CD4-positive, alpha-beta T cell treated with Interleukin-4 for 4 hours (primary cell): ENCODE measurements around the gene DYRK2.

Source experiments
- DNase-seq: peaks from one replicate; pipeline ENCODE4 v3.0.0-alpha.2; 2020

DYRK2 gene

DNA sequence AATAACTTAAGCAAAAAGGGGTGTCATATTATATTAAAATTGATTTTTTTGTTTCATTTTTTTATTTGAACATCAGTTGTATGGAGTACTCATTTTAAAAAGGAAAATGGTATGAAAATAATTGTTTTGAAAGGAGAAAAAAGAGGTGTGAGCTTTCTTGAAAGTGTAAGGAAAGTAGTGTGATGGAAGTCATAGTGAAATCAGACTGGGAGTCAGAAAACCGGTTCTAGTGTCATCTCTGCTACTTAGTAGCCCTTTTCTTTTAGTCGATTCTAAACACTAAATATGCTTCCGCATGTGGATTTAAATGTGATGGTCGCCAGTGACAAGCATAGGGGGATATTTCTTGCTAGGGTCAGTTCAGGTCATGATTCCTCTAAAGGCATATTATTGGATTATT, 1.8 kb upstream of the DYRK2 start:
- no peak for DNase-seq

DNA sequence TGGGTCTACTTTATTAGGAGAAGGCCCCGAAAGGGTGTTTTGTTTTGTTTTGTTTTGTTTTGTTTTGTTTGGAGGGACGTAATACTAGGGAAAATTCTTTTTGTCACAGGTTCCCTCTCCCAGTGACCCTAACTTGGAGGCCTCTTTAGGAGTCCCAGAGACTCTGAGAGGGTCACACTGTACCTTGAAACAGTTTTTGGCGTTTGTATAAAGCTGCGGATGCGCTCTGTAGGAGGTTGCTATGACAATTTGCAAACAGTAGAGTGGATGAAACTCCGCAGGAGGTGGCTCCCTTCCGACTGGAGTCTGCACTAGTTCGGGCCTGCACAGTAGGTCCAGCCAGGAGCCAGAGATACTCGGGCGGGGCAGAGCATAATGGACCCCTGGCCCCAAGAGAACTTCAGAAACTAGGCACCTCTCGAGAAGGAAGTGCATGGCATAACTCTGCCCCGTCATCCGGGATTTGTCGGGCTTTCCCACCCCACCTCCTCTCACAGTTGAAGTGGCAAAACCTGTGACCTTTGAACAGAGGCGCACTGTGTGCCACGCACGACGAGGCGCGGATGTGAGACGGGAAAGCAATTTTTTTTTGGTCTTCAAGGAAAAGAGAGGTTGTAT, 1.3 kb upstream of the DYRK2 start:
- DNase-seq: no peak

DNA sequence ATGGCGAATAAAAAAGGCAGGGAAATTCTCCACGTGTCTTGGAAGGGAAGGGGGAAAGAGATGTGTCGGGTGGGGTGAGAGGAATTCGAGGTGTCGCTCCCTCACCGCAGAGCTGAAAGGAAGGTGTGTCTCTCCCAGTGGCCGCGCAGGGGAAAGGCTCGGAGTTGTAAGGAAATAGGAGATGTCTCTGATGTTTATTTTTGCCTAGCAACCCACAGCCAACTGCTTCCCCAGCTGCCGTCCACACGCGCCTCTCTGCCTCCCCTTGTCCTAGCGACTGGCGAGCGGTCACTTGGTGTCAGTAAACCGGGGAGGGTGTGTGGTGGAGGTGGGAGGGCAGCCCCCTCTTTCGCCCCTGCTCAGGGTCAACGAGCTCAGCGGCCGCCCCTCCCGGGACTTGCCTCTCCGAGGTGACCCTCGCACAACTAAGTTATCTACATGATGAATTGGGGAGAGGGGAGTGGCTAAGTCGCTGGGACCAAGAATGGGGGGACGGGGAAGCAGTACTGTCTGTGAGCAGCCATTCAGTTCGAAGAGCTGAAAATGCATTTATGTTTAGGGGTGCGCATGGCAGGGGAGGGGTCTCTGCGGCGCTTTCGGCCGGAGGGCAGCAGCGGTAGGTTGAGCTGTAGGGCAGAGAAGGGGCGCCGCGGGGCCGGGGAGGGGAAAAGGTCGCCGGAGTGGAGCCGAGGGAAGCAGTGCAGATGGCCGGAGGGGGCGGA, 585 bp upstream of the DYRK2 start:
- DNase-seq: peak; percentile 53

DNA sequence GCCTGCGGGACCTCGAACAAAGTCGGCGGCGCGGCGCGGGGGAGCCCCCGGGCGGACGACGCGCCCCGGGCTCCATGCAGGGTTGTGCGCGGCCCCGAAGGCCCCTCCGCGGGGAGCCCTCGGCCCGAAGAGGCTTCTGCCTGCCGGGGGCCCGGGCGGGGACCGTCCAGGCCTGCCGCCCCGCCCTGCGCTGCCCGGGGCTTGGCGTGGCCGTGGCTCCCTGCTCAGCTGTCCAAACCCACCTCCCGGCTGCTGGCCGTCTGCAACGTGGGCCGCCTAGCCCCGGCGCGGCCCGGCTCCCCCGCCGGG, 670 bp downstream of the DYRK2 start:
- no peak for DNase-seq

DNA sequence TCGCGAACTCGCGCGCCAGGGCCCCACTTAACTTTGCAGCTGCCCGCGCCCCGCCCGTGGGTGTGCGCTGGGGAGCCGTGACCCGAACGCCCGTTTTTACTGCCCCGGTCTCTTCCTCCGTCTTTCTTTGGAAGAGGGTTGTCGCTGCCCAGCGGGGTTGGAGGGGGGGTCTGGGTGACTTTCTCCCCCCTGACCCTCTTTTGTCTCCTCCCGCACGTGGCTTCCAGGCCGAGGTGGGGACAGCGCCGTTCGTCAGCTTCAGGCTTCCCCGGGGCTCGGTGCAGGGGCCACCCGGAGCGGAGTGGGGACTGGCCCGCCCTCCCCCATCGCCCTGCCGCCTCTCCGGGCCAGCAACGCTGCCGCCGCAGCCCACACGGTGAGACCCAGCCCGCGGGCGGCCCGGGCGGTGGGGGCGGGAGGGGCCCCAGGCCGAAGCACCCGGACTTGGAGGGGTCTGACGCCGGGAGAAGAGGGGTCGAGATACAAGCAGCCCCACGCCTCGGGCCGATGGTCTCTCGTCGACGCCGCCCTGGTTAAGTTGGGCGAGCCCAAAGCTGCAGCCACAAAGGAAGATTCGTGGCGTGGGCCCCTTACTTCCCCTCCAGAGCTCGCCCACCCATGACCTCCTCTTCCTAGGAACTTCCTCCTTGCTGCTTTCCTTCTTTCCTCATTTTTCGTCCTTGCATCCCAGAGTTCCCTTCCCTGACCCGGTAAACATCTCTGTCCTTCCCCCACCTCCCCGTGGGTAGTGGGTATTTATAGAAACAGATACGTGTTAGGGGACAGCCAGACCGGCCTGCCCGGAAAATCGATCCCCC, 1.2 kb downstream of the DYRK2 start:
- DNase-seq: peak; percentile 28

DNA sequence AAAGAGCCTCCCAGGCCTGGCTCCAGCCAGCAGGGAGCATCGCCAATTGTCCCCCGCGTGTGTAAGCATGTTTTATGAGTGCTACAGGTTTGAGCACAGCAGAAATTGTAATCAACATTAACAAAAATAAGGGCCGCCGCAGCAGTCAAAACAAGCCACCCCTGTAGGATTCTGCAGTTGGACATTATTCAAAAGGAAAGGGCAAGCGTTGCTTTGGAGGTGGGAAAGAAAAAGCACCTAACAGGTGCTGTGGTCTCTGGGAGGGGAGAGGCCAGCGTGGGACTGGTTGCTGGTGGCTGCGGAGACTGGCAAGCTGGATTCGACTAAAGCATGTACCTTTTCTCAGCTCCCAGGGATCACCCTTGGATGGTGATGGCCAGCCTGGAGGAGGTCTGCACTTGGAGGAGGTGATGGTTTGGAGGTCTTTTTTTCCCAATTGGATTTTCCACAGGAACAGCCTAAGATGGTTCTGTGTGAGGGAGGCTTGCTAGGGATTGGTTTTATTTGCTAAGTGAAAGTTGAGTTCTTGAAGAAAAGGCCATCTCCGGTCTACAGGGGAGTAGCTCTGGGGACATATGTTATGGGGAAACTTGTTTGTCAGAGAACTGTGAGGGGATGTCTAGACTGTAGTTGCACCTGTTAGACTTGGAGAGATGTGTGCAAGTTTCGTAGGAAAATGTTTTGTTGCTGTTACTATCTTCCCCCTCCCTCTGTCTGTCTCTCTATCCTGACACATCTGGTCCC, 2.0 kb downstream of the DYRK2 start:
- DNase-seq: peak; percentile 57

DNA sequence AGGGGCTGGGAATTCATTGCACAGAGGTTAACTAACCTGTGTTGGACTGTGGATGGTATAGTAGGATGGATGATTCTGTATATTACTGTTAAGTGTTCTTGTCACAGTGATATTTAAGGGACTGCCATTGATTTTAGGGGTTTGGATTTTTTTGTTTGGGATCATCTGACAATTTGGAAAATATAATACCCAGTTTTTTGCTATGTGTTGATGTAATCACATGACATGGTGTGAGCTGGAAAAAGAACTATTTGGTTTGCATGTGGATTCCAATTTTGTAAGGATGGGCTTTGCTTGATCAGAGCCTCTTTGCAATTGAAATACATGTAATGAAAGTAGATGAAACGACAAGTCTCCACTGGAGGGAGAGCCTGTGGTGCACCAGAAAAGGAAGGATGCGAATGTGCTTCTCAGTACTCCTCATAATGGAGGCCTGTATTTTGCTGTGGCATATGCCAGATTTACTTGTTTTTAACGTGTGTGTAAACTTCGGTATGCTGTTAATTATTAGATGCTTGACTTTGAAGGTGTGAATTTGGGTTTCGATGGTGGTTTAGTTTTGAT, 2.7 kb downstream of the DYRK2 start:
- DNase-seq: peak; percentile 59

DNA sequence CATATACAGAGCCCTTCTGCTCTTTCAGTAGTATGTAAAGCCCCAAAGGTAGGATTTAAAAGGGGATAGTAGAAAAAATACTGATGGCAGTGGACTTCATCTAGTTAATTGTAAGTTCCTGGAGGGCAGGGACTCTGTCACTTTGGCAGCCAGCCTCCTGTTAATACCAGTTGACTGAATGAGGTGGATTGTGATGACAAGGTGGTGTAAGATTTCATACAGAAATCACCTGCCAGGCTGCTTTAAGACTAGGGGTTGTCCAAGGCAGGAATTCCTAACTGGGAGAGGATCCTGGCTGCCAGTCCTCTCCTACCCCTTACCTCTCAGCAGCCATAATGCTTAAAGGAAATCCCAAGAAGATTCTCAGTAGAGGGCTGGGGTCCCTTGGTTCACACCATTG, 7.3 kb downstream of the DYRK2 start:
- no peak for DNase-seq

DNA sequence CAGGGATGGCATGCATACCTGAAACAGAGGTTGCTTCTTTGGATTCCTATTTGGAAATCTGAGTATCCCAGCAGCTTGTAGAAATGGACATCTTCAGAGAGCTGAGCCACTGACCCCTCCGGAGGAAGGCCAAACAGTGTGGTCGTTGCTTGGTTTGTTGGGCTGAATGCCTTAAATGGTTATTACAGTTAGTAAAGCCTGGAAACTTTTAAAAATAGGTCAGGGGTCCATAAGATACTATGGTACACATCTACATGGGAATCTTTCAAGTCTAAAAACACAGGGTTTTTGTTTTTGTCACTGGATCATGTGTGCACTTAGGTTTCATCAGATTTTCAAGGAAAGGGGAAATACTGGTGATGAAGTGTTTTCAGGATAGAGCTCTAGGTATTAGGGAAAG, 7.7 kb downstream of the DYRK2 start:
- DNase-seq: no peak

DNA sequence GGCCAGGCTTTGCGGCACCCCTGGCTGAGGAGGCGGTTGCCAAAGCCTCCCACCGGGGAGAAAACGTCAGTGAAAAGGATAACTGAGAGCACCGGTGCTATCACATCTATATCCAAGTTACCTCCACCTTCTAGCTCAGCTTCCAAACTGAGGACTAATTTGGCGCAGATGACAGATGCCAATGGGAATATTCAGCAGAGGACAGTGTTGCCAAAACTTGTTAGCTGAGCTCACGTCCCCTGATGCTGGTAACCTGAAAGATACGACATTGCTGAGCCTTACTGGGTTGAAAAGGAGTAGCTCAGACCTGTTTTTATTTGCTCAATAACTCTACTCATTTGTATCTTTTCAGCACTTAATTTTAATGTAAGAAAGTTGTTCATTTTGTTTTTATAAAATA, 9.9 kb downstream of the DYRK2 start:
- DNase-seq: no peak

DNA sequence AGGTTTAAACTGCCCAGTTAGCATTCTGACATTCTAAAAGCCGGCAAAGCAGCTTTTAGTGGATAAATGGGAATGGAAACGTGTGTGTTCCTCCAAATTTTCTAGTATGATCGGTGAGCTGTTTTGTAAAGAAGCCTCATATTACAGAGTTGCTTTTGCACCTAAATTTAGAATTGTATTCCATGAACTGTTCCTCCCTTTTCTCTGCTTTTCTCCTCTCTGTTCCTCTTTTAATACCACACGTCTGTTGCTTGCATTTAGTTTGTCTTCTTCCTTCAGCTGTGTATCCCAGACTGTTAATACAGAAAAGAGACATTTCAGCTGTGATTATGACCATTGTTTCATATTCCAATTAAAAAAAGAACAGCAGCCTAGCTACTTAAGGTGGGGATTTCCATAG, 10.7 kb downstream of the DYRK2 start:
- no peak for DNase-seq

DNA sequence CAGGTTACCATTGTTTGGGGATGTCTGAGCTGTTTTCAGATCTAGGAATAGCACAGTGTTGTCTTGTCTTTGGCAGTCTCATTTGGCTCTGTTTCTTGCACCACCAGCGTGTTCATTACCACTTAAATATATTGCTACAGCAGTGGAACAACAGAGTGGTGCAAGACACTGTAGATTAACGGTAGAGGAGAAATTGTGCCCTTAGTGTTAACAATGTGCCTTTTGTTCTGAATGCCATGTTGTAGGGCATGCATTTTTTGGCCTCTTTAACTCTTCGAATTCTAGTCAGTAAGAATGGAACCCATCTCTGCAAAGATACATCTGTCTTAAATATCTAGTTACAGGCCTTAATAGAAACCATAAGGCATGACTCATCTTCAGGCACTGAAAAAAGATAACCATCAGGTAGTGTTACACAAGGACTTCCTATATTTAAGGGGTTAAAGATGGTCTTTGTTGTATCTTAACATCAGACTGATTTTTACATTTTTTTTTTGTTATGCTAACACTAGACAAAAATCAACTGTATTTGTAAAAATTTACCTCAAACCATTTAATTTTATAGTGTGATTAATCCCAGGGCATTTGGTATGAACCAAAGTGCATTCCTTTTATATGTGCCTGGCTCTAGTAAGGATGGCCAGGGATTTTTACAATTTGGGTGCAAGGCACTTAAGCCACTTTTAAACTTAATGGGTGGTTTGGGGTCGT, 12.9 kb downstream of the DYRK2 start:
- DNase-seq: no peak

DNA sequence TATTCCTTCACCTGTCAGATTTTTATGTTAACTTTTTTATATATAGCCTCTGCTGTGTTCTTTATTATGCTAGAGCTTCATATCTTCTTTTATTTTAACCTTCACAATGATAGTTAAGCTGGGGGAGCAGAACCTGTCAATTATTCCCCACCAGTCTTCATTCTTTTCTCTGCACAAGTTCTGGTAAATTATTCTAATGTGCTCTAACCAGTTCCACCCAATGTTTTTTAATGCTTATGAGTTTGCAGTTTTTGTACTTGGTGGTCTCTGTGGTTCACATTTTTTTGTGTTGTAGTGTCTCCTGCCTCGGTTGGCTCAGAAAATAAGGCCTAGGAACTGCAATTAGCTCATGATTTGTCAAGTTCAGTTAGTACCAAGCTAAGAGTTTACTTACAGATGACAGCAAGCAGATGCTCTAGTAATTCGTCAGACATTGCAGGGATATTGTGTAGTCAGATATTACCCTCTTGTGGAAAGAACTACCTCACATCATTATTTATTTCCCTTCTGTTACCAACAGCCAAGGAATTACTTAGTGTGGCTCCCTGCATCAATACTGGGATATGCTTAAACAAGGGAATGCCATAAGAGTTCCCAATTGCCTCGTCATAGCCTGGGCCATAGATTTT, 14.5 kb downstream of the DYRK2 start:
- DNase-seq: no peak

DNA sequence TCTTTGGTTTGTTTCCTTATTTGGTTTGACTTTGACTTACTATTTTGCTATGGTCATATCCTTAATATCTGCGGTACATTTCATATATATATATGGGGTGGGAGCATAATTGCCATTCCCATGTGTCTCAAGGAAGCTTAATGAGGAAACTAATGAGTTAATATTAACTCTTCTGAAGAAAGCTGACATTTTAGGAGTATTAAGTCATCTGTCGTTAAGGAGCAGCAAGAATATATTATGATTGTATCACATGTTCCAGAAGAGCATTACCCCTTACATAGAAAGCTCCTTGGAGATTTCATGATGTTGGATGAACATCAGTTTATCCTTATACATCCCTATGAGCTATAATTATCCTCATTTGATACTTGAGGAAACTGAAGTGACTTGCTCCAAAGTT, 15.6 kb downstream of the DYRK2 start:
- no peak for DNase-seq

DNA sequence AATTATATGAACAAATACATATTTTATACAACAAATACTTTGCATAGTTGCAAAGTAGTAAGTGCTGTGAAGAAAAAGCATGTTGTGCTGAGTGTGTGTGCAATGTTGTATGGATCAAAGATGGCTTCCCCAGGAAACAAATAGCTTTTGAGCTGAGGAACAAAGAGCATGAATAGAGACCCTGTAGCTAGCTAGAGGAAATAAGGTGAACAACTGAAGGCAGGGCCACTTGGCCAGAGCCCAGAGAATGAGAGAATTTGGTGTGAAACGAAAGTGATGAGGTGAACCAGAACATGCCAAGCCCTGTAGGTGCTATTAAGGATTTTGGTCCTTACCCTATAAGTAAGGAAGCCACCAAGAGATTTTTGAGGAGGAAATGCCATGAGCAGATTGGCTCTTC, 17.1 kb downstream of the DYRK2 start:
- no peak for DNase-seq

DNA sequence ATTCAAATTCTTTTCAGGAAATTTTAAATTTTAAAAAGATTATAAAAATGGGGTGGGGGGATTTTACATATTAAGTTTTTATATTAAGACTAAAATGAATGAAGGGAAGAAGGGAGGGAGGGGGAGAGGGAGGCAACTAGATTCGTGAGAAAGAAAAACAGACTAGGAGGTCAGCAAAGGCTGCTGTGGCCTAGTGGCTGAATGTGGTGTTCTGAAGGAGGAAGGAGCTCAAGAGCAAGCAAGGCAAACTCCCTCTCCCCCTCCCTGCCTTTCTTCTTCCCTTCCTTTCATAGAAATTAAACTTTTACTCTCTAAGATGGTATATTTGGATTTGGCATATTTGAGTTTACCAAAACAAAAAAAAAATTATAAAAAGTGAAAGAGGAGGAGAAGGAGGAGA, 18.1 kb downstream of the DYRK2 start:
- no peak for DNase-seq

DNA sequence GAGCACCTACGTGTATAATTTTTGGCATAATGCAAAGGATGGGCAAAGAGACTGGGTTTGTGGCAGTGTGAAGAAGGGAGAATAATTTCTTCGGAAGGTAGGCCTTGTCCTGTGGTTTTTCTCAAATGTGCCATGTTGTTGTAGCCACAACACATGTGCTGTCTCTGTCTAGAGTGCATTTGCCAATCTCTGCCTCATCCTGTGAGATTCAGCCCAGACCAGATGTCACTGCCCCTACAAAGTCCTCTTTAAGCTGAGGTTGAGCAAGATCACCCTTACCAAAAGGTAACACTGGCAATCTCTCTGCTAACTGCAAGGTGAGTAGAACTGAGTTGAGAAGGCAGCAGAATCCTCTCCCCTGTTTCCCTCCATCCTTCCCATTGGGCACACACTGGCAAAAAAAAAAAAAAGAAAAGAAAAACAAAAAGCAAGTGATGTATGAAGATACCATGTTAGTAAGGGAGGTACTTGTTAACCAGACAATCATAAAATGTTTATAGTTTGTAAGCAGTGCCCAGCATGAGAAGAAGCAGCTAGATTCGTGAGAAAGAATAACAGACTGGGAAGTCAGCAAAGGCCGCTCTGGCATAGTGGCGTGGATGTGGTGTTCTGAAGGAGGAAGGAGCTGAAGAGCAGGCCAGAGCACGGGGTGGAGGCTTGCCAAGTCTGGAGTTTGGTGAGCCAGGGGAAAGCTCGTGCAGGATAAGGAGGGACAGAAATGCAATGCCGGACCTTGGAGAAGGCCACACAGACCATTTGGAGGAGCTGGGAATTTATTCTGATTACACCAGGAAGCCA, 18.9 kb downstream of the DYRK2 start:
- no peak for DNase-seq

DNA sequence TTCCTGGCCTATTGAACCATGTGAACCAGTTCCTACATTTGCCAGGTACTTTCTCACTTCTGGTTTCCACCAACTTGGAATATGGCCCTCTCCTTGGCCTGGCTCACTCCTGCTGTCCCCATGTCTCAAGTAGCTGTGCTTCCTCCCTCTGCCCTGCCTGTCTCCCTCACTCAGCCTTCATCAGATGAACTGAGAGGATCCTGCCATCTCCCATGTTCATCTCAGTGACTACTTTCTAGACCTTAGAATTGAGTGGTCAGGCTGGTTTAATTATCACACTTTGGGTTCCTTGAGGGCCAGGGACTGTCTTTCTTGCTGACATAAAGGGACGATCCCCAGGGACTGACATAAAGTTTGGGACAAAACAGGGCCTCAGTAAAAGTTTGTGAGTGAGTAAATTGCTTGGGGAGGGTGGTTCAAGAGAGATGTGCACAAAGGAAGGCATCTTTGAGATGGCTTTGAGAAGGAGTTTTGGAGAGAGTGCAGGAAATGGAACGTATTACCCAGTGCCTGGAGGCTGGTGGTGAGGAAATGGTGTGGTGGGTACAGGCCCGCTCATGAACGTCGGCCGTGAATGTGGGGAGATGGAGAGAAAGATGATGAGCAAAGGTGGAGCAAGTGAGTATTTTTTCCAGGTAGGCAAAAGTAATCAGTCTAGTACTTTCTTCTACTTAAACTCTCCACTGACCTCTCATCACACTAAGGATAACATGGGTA, 20.8 kb downstream of the DYRK2 start:
- no peak for DNase-seq

DNA sequence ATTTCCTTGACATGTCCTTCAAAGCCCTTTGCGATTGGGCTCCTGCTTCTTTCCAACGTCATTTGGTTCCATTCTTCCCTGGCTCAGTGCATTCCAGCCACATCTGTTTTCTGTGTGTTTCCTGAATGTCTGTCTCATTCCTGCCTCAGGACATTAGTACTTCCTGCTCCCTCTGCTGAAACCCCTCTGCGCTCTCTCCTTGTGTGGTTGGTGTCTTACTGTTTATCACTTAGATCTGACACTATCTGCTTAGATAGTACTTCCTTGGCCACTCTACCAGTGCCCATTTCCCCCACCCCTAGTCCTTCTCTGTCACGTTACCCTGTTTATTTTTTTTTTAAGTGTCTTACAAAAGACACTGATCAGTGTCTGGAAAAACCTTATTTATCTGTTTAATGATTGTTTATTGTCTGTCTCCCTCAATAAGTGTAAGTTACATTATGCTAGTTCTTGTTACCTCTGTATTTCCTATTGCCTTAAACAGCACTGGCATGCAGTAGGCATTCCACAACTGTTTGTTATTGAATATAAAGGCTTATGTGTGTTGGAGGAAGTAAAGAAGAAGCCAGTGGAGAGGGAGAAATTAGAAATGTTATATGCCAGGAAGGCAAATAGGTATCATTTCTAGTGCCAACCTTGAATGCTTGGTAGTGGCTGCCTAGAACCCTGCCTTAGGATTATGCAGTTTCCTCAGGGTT, 21.5 kb downstream of the DYRK2 start:
- DNase-seq: no peak

DNA sequence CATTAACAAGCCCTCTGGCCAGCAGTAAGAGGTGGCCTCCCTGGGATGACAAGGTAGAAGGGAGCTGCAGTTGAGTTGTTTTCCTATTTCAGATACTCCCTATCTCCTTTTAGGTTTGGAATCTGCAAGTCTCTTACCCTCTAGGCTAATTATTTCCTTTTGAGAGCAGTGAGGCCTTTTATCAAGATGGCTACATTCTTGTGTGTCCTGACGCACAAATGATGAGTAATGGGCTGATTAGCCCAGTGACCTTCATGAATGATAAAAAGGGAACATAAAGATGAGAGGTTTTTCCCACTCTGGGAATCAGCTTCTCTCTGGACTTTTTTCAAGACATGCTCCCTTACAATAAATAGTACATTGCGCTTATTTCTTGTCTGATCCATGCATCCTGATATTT, 22.9 kb downstream of the DYRK2 start:
- no peak for DNase-seq
